NB4 (cell line): ENCODE data around the gene MT1F.

Experiments used
- MYC ChIP-seq: IDR thresholded peaks from 2 replicates; pipeline ENCODE4 v1.6.1; 2011; ENCODE audit warnings: low read depth, low read length
- POLR2A ChIP-seq: IDR thresholded peaks from 2 replicates; pipeline ENCODE4 v1.6.1; 2011; ENCODE audit warnings: mild to moderate bottlenecking; ENCODE audit not compliant: insufficient read length; ENCODE audit errors: extremely low read depth
- TF ChIP-seq, protein P1 (sequence below): IDR thresholded peaks from one replicate; pipeline ENCODE4 v1.5.1; 2012; ENCODE audit warnings: low read depth, low read length
- TF ChIP-seq, protein P2 (sequence below): IDR thresholded peaks from 2 replicates; pipeline ENCODE4 v1.6.1; 2011; ENCODE audit warnings: low read depth, low read length

- TF ChIP-seq, protein P1, sequence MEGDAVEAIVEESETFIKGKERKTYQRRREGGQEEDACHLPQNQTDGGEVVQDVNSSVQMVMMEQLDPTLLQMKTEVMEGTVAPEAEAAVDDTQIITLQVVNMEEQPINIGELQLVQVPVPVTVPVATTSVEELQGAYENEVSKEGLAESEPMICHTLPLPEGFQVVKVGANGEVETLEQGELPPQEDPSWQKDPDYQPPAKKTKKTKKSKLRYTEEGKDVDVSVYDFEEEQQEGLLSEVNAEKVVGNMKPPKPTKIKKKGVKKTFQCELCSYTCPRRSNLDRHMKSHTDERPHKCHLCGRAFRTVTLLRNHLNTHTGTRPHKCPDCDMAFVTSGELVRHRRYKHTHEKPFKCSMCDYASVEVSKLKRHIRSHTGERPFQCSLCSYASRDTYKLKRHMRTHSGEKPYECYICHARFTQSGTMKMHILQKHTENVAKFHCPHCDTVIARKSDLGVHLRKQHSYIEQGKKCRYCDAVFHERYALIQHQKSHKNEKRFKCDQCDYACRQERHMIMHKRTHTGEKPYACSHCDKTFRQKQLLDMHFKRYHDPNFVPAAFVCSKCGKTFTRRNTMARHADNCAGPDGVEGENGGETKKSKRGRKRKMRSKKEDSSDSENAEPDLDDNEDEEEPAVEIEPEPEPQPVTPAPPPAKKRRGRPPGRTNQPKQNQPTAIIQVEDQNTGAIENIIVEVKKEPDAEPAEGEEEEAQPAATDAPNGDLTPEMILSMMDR, result no peak
- TF ChIP-seq POLR2A, result no peak
- no peak for TF ChIP-seq MYC
- TF ChIP-seq, protein P2, sequence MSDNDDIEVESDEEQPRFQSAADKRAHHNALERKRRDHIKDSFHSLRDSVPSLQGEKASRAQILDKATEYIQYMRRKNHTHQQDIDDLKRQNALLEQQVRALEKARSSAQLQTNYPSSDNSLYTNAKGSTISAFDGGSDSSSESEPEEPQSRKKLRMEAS, result no peak
These were observed 8.5 kb upstream of the MT1F start for GRCh38 chr16:56649271-56649670.
